Liver (tissue), 3 donors: ENCODE measurements around the gene TUBE1.

Experiments
- GABPA ChIP-seq, 2 donors: IDR thresholded peaks in 1 of 2; conservative IDR thresholded peaks in 1 of 2; 2 replicates each; pipeline ENCODE4 v1.6.1; 2016; ENCODE audit warnings: antibody characterized with exemption in 2 of 2, mild to moderate bottlenecking in 1 of 2, moderate library complexity in 1 of 2
- TAF1 ChIP-seq: conservative IDR thresholded peaks from 2 replicates; pipeline ENCODE4 v1.6.1; 2016; ENCODE audit warnings: antibody characterized with exemption, mild to moderate bottlenecking
- YY1 ChIP-seq: IDR thresholded peaks from 2 replicates; pipeline ENCODE4 v1.6.1; 2016; ENCODE audit warnings: antibody characterized with exemption, mild to moderate bottlenecking
- TF ChIP-seq, protein P1 (sequence below): fragments of 150-350 bp; IDR thresholded peaks from 2 replicates; pipeline ENCODE4 v1.5.1; 2017; ENCODE audit warnings: improper control_type of control experiment, low read depth, low read length; ENCODE audit not compliant: missing input control
- TF ChIP-seq, protein P2 (sequence below): IDR thresholded peaks from 2 replicates; pipeline ENCODE4 v1.6.1; 2016; ENCODE audit warnings: antibody characterized with exemption
- donor health status: healthy.
- donor health status: healthy.

DNA sequence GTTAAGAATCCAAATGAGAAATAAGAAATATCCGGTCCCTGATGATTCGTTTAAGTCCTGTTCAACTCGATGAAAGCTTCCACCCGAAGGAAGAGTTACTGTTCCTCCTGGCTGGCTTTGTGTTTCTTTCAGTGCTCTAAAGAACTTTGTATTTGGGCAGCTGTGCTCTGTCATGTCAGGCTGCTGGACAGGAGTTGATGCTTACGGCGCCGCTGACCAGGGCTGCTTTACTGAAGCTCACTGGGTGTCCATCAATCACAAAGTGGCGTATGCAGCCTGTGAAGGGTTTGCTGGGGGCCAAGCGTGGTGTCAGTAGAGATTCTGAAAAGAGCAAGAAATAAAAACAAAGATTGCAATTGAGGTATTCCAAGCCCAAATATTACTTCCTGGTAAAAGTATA is 22.0 kb upstream of the TUBE1 start:
- TF ChIP-seq, protein P1, sequence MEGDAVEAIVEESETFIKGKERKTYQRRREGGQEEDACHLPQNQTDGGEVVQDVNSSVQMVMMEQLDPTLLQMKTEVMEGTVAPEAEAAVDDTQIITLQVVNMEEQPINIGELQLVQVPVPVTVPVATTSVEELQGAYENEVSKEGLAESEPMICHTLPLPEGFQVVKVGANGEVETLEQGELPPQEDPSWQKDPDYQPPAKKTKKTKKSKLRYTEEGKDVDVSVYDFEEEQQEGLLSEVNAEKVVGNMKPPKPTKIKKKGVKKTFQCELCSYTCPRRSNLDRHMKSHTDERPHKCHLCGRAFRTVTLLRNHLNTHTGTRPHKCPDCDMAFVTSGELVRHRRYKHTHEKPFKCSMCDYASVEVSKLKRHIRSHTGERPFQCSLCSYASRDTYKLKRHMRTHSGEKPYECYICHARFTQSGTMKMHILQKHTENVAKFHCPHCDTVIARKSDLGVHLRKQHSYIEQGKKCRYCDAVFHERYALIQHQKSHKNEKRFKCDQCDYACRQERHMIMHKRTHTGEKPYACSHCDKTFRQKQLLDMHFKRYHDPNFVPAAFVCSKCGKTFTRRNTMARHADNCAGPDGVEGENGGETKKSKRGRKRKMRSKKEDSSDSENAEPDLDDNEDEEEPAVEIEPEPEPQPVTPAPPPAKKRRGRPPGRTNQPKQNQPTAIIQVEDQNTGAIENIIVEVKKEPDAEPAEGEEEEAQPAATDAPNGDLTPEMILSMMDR: no peak
- TF ChIP-seq GABPA (IDR thresholded peaks at IDR 0.05 in 1 of 2, conservative IDR thresholded peaks at IDR 0.05 in 1 of 2): no peak
- no peak for TF ChIP-seq TAF1
- TF ChIP-seq, protein P2, sequence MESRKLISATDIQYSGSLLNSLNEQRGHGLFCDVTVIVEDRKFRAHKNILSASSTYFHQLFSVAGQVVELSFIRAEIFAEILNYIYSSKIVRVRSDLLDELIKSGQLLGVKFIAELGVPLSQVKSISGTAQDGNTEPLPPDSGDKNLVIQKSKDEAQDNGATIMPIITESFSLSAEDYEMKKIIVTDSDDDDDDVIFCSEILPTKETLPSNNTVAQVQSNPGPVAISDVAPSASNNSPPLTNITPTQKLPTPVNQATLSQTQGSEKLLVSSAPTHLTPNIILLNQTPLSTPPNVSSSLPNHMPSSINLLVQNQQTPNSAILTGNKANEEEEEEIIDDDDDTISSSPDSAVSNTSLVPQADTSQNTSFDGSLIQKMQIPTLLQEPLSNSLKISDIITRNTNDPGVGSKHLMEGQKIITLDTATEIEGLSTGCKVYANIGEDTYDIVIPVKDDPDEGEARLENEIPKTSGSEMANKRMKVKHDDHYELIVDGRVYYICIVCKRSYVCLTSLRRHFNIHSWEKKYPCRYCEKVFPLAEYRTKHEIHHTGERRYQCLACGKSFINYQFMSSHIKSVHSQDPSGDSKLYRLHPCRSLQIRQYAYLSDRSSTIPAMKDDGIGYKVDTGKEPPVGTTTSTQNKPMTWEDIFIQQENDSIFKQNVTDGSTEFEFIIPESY: no peak
- TF ChIP-seq YY1: no peak
